Kidney tubule cell (primary cell): Measurements from ENCODE around the gene EPN2.

ENCODE experiments used
- DNase-seq: peaks from one replicate; pipeline ENCODE4 v3.0.0-alpha.2; 2018; ENCODE audit warnings: low spot score

Gene EPN2

DNA sequence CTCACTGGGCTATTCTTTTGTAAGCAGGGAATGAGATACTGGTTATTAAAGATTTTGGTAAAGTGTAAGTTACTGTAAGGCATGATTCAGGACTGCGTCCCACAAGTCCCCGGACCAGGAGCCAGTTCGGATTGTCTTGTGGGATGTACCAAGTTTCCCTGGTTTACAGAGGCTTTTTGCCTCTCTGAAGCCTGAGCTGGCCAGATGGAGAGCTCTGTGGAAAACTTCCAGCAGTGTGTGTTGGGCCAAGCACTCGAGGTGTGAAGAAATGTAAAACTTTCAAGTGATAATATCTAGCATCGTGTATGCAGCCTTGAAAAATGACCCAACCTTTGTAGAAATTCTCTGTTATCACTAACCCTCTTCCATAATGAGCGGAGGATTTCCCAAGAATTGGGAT lies 2.4 kb downstream of the EPN2 start:
- no peak for DNase-seq

DNA sequence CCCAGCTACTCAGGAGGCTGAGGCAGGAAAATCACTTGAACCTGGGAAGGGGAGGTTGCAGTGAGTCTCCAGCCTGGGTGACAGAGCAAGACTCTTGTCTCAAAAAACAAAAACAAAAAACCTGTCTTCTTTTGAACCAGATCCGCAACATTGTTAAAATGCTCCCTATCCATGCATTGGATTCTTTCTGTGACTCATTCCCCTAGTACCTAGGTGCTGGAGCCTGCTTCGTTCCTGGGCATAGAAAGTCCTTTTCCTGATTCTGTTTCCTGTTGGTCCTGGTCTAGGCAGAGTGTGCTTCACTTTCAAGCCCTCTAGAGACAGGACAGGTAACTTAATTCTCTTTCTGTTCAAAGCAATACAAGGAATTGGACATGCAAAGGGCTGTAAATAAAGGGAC lies 5.2 kb downstream of the EPN2 start:
- DNase-seq, result peak; percentile 68

DNA sequence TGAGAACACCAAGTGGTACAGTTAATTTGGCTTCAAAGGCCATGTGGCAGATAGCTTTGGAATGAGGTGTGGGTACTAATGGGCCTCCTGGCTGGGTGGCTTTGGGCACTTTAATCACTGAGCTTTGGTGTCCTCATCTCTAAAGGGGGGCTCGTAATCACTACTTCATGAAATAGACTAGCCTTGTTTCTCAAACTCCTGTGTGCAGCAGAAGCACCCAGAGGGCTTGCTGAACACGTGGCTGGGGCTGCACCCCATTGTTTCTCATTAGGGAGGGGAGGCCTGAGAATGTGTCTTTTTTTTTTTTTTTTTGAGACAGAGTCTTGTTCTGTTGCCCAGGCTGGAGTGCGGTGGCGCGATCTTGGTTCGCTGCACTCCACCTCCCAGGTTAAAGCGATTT lies 5.8 kb downstream of the EPN2 start:
- no peak for DNase-seq

DNA sequence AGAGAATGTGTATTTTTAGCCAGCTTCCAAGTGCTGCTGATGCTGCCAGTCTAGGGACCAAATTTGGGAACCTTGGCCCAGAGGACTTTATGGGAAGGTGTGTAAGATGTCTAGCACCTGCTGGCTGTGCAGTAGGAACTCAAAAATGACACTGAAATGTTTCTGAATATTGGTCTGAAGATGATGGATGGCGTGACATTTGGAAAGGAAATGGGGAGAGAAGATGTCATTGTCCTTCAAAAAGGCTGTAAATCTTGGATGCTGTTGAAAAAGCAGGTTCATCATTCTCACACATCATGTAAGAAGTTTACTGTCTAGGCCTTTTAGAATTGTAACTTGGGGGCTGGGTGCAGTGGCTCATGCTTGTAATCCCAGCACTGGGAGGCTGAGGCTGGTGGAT lies 6.7 kb downstream of the EPN2 start:
- DNase-seq, result no peak

DNA sequence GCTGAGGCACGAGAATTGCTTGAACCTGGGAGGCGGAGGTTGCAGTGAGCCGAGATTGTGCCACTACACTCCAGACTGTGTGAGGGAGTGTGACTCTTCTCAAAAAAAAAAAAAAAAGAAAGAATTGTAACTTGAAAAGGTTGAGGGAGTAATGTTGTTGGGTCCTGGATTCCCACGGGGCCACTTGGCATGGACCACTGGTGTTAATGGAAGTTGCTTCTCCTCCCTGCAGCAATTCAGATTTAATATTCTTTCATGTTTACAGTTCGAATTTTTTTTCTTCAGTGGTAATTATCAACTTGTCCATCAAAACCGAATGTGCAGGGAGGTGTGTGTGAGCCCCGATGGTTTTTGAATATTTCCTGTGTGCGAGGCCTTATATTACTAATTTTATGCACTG lies 7.2 kb downstream of the EPN2 start:
- no peak for DNase-seq

DNA sequence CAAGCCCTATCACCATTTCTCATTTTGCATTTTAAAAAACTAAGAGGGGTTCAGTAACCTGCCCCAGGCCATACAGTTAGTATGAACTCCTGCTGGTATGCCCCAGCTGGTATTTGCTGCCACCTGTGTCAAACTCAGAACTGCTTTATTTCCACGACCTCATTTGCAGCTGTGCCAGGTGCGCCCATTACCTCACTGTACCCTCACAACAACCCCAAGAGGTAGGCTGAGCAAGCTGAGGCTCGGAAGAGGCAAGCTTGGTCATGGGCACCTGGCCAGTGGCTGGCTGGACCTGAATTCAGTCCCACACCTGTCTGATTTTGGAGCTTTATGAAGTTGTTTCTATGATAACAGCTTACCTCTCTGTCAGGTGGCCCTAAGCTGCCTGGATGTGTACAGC lies 7.6 kb downstream of the EPN2 start:
- no peak for DNase-seq

DNA sequence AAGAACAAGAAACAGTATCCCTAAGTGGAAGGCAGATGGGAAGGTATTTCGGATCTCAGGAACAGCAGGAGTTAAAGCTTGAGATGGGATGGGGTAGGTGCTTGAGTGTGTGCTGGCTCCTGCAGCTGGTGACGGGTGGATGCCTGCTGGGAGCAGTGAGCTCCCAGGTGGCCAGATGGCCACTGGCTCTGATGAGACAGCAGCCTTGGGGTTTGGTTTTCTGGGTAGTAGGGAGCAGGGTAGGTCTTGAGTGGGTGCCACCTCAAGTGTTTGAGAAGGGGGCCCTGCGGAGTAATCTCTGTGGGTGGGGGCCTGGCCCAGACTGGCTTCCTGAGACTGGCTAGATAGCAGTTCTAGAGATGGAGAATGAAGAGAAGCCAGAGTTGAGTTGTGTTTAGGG lies 10.3 kb downstream of the EPN2 start:
- no peak for DNase-seq

DNA sequence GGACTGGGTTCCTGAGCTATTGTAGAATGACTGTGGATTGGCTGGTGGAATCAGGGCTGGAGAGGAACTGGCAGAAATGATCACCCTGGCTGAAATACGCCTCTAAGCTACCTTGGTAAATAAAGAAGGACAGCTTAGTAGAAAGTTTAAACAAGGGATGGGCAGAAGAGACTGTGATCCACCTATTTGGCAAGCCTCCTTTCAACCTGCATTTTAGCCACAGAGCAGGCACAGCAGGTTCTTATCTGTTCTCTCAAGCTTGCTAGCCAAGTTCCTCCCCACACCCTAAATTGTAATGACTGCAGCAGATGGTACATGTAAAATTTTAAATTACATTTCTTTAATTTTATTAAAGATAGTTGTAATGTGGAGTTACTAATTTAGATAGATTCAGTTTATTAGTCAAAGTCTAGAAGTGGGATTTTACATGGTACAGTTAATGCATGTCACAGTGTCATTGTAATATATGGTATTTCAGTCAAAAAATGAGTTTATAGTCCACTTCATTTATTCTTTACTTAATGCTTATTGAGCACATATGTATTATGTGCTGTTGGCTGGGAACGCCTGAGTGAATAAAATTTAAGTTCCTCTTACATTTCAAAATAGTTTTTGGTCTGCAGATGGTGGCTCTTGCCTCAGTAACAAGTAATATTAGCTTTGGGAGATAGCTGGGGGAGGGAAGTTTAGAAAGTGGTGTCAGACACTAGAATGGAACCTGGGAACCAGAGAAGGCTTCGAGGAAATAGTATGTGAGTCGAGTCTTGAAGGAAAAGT lies 11.2 kb downstream of the EPN2 start:
- no peak for DNase-seq

DNA sequence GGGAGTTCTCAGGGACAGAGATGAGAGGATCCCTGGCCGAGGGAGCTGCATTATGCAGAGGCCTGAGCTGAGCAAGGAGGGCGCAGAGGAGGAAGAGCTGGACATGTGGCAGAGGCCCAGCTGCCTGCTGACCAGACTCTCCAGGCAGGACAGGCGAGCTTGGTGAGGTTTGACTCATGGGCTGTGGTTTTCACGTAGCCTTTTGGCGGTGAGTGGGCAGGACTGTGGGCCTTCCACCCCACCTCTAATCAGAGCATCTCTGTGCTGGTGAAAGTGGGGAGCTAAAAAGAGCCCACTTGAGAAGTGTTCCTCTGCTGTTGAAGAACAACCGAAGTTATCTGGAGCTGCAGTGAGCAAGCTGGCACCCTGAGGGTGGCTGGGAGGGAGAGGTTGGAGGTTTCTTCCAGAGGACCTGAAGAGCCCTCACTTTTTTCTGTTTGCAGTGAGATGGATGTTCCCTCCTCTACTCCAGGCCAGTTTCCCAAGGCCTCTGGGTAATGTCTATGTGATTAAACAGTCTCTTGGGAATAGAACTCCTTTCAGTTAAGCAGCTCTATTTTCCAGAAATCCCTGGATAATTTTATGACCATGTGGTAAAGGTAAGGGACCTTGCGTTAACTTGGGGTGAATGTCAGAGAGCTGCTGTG lies 11.9 kb downstream of the EPN2 start:
- DNase-seq, result peak; percentile 65

DNA sequence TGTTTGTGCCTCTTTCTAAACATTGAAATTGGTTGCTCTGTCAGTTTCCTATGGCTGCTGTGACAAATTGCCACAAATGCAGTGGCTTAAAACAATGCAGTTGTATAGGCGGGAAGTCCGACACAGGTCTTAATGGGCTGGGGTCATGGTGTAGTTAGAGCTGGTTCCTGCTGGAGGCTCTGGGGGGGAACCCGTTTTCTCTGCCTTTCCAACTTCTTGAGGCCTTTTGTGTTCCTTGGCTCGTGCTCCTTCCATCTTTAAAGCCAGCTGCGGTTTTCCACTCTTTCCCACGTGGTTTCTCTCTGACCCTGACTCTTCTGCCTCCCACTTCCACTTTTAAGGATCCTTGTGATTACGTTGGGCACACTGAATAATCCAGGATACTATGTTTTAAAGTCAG lies 12.5 kb downstream of the EPN2 start:
- DNase-seq, result no peak

DNA sequence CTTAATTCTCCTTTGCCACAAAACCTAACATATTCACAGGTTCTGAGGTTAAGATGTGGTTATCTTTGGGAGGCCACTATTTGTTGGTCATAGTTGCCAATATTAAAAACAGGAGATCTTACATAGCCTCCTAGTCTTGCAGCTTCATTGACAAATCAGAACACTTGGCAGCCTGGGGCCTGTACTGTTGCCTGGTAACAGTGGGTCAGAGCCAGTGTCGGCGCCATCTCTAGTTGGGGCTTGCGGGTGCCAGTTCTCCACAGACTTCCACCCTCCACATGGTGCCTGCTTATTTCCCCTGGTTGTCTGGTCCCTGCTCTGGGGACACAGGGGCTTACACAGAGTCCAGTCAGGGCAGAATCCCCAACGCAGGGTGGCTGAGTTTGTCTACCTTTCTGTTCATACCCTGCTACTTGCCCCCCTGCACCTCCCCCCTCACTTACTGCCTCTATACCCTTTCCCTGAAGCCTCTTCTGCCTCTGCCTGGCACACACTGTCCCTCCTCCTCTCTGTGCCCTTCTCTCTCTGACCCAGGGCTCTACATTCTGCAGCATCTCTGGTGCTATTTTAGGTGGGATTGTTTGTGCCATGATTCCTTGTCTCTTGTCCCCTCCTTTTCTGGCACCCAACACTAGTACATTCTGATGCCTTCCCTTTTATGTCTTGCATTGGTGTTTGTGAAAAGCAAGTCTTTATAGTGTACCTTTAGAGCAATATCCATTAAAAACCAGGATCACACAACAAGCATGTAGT lies 13.4 kb downstream of the EPN2 start:
- no peak for DNase-seq

DNA sequence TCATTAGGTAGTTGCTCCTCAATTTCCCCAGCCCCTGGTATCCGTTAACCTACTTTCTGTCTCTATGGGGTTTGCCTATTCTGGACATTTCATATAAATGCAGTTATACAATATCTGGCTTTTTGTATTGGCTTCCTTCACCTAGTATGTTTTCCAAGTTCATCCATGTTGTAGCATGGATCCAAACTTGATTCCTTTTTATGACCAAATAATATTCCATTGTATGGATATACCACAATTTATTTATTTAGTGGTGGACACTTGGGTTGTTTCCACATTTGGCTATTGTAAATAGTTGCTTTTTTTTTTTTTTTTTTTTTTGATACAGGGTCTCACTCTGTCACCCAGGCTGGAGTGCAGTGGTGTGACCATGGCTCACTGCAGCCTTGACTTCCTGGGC lies 15.9 kb downstream of the EPN2 start:
- DNase-seq, result no peak

DNA sequence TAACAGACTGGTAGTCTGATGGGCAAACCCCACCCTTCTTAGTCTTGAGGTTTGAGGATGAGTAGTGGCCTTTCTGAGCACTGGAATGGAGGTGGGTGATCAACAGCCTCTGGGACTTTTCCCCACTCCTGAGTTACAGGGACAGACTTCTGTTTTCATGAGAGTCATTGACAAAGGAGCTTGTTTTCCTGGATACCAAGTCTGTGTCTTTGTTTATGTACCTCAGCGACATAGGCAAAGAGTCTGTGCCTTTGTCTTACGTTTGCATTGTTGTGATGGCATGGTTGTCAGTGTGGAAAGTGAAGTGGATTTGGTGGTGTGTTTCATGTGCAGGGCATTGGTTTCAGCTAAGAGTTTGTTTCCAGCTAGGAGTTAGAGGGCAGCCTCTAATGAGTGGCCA lies 17.5 kb downstream of the EPN2 start:
- DNase-seq, result no peak

DNA sequence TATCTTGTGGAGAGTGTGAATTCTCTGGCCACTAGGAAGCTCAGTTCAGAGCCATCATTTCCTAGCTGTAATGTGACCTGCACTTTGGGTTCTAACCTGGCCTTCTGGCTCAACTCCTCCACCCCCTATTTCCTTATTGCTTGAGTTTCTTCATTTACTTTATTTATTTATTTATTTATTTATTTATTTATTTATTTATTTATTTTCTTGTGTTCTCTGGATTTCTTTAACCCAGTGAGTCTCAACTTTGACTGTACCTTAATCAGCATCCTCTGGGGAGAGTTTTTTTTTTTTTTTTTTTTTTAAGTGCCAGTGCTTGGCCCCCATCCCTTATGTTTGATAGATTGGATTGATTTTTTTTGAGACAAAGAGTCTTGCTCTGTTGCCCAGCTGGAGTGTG lies 18.1 kb downstream of the EPN2 start:
- no peak for DNase-seq

DNA sequence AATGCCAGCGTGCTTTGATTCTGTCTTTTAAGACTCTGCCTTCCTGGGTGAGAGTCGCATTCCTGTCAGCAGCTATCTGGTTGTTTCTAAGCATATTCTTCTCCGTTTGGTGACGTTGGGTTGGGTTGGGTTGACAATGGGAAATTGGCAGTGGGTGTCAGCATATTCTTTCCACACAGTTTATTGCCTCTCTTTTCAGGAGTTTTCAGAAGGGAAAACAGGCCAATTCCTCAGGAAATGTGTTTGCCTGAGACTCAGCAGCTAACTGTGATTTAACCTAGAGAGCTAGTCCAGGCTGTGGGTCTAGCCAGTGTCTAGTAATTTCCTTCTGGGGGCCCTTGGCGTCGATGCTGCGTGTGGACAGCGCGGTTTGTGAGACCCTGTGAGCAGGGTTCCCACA lies 21.2 kb downstream of the EPN2 start:
- no peak for DNase-seq

DNA sequence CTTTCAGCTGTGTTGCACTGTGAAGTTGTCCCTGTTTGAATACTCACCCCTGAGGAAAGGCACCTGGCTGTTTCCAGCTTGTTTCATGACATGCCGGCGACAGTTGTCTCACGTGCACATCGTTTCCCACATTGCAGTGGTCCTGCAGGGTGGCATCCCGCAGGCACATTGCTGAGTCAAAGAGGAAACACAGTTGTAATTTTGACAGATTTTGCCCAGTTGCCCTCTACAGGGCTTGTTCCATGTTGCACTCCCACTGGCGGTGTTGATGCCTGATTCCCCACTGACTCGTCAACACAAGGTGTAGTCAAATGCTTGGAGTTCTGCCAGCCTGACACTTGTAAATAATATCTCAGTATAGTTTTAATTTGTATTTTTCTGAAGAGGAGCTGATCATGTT lies 23.8 kb downstream of the EPN2 start:
- peak; percentile 34 for DNase-seq

DNA sequence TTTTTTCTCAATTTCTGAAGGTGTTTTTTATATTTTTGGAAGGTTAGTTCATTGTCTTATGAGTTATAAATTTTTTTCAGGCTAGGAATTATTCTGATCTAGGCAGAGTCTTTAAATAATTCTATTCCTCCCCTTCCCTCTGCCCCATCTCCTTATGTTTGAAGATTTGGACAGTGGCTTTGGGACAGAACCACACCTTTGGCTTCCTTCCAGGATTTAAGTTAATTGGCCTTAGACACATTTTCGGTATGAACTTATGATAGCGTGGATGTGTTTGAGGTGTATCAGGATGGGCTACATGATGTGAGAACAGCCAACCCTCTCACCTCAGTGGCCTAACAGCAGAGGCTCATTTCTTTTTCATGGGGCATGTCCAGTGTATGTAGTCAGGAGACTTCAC lies 24.3 kb downstream of the EPN2 start:
- DNase-seq, result no peak

DNA sequence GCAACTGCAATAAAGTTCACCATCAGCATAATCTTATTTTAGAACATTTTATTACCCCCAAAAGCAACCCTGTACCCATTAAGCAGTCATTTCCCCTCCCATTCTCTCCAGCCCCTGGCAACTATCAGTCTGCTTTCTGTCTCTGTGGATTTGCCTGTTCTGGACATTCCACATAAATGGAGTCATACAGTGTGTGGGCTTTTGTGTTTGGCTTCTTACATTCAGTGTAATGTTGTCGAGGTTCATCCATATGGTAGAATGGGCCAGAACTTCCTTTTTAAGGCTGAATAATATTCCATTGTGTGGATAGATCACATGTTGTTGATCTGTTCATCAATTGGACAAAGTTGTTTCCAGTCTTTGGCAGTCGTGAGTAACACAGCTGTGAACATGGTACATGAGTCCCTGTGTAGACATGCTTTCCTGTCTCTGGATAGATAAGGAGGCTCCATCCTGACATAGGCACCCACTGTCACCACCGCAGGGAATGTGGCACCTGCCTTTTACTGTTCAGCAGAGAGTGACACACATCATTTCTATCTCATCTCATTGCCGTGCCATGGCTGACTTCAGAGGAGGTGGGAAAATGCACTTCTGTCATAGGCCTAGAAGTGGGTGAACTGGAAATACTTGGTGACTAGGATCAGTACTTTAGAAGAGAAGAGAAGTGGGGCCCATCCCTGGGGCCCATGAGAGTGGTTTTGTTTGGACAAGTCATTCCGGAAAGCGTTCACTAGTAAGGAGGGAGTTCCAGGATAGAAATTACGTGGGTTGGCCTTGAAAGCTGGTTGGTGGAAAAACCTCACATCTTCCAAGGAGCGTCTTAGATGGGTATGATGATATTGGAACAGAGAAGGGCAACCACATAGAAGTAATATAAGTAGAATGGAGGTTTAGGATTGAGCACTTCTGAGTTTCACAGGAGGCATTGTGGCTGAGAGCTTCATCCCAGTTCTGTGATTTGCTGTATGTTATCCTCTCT lies 25.8 kb downstream of the EPN2 start:
- DNase-seq, result peak; percentile 23

DNA sequence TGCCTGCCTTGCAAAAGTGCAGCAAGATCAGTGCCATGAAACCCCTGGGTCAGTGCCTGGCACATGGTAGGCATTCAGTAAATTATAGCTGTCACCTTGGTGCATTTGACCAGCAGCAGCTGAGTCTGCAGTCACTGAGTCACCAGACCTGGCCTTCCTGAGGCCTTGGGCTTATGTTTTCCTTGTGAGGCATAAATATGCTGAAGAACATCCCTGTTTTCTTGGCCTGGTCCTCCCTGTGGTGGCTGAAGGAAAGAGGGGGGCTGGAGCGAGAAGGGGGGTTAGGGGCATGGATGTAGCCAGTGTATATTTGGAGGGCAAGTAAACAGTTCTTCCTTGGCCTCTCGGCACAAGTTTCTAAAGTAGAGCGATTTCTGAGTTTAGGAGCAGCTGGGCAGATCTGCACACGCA lies 26.5 kb downstream of the EPN2 start:
- peak; percentile 68 for DNase-seq

DNA sequence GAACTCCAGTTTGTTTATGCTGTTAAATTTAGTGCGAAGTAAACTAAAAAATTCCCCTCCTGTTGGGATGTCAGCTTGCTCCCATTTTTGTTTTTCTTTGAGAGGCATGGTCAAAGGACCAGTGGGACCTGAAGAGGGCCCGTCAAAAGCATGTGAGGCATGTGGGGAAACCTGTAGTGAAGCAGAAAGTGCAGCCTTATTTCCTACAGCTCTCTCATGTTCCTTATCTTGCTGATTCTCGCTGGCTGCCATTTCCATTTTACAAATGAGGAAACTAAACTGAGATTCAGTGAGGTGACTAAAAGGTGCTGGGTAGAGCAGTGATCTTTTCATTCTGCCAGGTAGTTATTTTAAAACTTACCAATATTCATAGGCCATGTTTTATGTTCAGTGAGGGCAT lies 27.1 kb downstream of the EPN2 start:
- DNase-seq, result no peak

DNA sequence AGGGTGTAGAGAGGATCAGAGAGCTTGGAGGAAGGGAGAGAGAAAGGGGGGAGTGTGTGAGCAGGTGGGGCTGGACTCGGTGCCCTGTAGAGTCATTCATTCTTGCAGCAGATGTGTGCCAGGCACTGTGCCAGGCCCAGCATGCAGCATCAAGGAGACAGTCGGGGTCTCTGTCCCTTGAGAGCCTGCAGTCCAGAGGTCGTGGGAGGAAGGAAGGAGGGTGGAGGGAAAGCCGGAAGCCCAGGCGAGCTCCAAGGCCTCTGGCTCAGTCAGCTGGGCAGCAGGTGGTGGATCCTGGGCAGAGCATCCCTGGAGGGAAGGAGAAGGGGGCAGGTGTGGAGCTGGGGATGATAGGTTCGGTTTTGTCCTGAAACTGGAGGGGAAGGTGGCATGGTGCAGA lies 27.5 kb downstream of the EPN2 start:
- no peak for DNase-seq

DNA sequence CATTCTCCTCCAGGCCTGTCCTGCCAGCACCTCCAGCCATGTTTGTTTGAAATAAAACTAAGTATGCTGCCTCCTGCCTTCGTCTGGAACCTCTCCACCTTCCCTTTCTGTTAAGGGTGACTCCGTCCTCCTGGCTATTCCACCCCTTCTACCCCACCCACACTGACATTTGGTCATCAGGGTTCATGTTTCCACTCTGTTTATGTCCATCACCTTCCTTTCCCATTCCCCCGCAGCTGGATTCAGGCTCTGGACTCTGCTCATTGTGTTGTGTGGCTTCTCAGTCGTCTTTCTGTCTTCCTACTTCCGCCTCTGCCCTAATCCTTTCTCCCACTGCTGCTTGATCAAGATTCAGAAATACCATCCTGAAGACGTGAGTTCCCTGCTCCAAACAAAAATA lies 28.6 kb downstream of the EPN2 start:
- DNase-seq, result no peak
